Loucy (cell line): Measurements from ENCODE around the gene C2CD3.

Experiments used
- CTCF ChIP-seq: fragments of 200-600 bp; sonication (generic); conservative IDR thresholded peaks from 2 replicates; pipeline ENCODE4 v1.5.1; 2014; ENCODE audit warnings: mild to moderate bottlenecking, antibody characterized with exemption, low read length
- EZH2phosphoT487 ChIP-seq: fragments of 200-600 bp; IDR thresholded peaks from 2 replicates; pipeline ENCODE4 v1.6.1; 2018; ENCODE audit warnings: antibody characterized with exemption, mild to moderate bottlenecking, moderate library complexity, borderline replicate concordance

GRCh38 chr11:74204701-74205100 is 33.9 kb upstream of the C2CD3 start:
- TF ChIP-seq CTCF (no peak), EZH2phosphoT487 (no peak)
